Gastrocnemius medialis (tissue), 4 donors: ENCODE results near the gene TFDP1. TPM values are rescaled to one million over a fixed set of nuclear protein-coding genes. Genes with fewer than 3 reads are reported as not detected.

ENCODE experiments used
- ATAC-seq, 2 donors: fragments of 150-250 bp; one replicate each; pipeline ENCODE4 v1.9.1; 2016
- DNase-seq, 2 donors: peaks; one replicate each; pipeline ENCODE4 v3.0.0-alpha.2; 2019
- H3K27ac ChIP-seq, 4 donors: fragments of 200-600 bp; sonication (generic); 1 replicate in 1 of 4; 2 replicates in 3 of 4; pipeline ENCODE4 v1.5.1; 2016 to 2018; ENCODE audit warnings: mild to moderate bottlenecking in 2 of 4, moderate library complexity in 1 of 4
- H3K27me3 ChIP-seq, 3 donors: fragments of 200-600 bp; sonication (generic) in 2 of 3; 1 replicate in 1 of 3; 2 replicates in 2 of 3; pipeline versions ENCODE4 v1.5.1 to v1.6.0; 2016 to 2019; ENCODE audit warnings: mild to moderate bottlenecking in 1 of 3, moderate library complexity in 1 of 3
- H3K36me3 ChIP-seq, 2 donors: fragments of 200-600 bp; sonication (generic) in 1 of 2; one replicate each; pipeline ENCODE4 v1.5.1; 2017 to 2018
- H3K4me1 ChIP-seq, 2 donors: fragments of 200-600 bp; sonication (generic) in 1 of 2; one replicate each; pipeline ENCODE4 v1.5.1; 2016 to 2017; ENCODE audit warnings: mild to moderate bottlenecking in 2 of 2
- H3K4me3 ChIP-seq, 4 donors: fragments of 200-600 bp; sonication (generic) in 3 of 4; 1 replicate in 1 of 4; 2 replicates in 3 of 4; pipeline ENCODE4 v1.5.1; 2016 to 2019; ENCODE audit warnings: mild to moderate bottlenecking in 2 of 4
- H3K9me3 ChIP-seq, 3 donors: fragments of 200-600 bp; sonication (generic) in 2 of 3; 1 replicate in 1 of 3; 2 replicates in 2 of 3; pipeline ENCODE4 v1.5.1; 2016 to 2019
- POLR2A ChIP-seq, 2 donors: fragments of 450-650 bp; IDR thresholded peaks; one replicate each; pipeline ENCODE4 v1.6.1; 2017; ENCODE audit warnings: antibody characterized with exemption in 2 of 2, mild to moderate bottlenecking in 2 of 2, moderate library complexity in 2 of 2
- in situ Hi-C, 4 donors: fragments of 200-750 bp; cut with MboI; loops; one replicate each; pipeline versions ENCODE4 v1.15.0 to v1.8.0; 2017; ENCODE audit warnings: low sequenced_read_pairs in 4 of 4
- intact Hi-C: fragments of 100-400 bp; cut with DNase I; formaldehyde crosslinking; loops from one replicate; pipeline ENCODE4 v1.15.1; 2023; ENCODE audit warnings: low total_unique reads
- total RNA-seq, 4 donors: library from RNA; depleted of rRNA; stranded (reverse); fragments of >200 nt; gene quantifications; one replicate each; pipeline versions ENCODE4 v1.1.0 to v1.2.3, GENCODE V29; 2016
- TF ChIP-seq, protein P1 (sequence below), 5 experiments: fragments of 450-650 bp in 3 of 5; fragments of 200-600 bp in 2 of 5; sonication (generic) in 2 of 5; IDR thresholded peaks in 4 of 5; conservative IDR thresholded peaks in 1 of 5; 1 replicate in 4 of 5; 2 replicates in 1 of 5; pipeline ENCODE4 v1.5.1; 2016 to 2019; ENCODE audit warnings: antibody characterized with exemption in 5 of 5, mild to moderate bottlenecking in 3 of 5, moderate library complexity in 3 of 5

TFDP1 gene
- total RNA-seq, 4 donors from 2014 or later, result 14.9 to 35.4 (median 29.1) TPM

DNA sequence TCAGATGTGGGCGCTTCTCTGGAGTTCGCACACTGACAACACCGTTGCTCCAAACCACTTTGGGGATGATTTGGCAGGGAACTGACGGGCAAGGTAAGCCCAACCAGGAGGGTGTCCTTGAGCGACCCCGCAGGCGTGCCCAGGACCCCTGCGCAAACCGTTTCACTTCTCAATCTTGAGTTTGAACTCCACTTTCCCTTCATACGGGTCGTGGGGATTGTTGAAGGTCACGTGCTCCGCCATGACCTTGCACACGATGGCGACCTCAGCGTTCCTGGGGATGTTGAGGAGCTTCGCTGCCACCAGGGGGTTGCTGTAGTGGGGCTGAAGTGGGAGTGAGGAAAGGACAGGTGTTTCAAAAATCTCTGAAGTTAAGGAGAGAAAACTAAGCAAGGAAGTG is 64.7 kb downstream of the TFDP1 start:
- Histone ChIP-seq H3K27ac (no peak overlapping the region), H3K36me3 (no peaks in the 10 kb centered on the region), H3K4me1 (peaks cover 0 to 3% of the 10 kb centered on the region in 2 donors), H3K9me3 (no peaks in the 10 kb centered on the region), H3K27me3 (no peaks in the 10 kb centered on the region), H3K4me3 (no peak overlapping the region)
- in situ Hi-C loops, result no loop called here
- no peak for ATAC-seq
- TF ChIP-seq, protein P1, sequence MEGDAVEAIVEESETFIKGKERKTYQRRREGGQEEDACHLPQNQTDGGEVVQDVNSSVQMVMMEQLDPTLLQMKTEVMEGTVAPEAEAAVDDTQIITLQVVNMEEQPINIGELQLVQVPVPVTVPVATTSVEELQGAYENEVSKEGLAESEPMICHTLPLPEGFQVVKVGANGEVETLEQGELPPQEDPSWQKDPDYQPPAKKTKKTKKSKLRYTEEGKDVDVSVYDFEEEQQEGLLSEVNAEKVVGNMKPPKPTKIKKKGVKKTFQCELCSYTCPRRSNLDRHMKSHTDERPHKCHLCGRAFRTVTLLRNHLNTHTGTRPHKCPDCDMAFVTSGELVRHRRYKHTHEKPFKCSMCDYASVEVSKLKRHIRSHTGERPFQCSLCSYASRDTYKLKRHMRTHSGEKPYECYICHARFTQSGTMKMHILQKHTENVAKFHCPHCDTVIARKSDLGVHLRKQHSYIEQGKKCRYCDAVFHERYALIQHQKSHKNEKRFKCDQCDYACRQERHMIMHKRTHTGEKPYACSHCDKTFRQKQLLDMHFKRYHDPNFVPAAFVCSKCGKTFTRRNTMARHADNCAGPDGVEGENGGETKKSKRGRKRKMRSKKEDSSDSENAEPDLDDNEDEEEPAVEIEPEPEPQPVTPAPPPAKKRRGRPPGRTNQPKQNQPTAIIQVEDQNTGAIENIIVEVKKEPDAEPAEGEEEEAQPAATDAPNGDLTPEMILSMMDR (IDR thresholded peaks at IDR 0.05 in 4 of 5, conservative IDR thresholded peaks at IDR 0.05 in 1 of 5), result no peak
- TF ChIP-seq POLR2A (IDR thresholded peaks at IDR 0.05), result no peak
- intact Hi-C loops, result no loop called here
- DNase-seq, result peak in 1 of 2 donors; percentile 3

DNA sequence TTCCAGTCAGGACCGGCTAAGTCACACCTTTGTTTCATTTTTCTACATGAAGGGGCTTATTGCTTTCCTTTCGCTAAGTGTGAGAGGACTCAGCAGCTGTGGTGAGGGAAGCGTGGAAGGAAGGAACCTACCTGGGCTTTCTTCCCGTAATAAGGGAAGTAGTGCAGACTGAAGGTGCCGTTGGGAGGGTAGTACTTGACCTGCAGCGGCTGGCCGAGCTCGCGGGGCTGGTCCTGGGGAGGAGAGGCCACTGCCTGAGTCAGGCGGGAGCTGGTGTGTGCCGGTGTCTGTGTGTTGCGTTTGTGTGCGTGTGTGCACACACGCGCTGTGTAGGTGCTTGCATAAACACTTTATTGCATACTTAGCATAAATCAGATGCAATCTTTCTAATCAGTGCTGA is 65.7 kb downstream of the TFDP1 start:
- Histone ChIP-seq H3K4me1 (peaks cover 0 to 3% of the 10 kb centered on the region in 2 donors), H3K36me3 (no peaks in the 10 kb centered on the region), H3K27ac (no peak overlapping the region), H3K27me3 (no peaks in the 10 kb centered on the region), H3K9me3 (no peaks in the 10 kb centered on the region), H3K4me3 (no peak overlapping the region)
- peak in 1 of 2 donors; percentile 2 for DNase-seq
- intact Hi-C loops, result no loop called here
- in situ Hi-C loops, result no loop called here
- TF ChIP-seq, protein P1 (IDR thresholded peaks at IDR 0.05 in 4 of 5, conservative IDR thresholded peaks at IDR 0.05 in 1 of 5), result no peak
- TF ChIP-seq POLR2A (IDR thresholded peaks at IDR 0.05), result no peak
- no peak for ATAC-seq

DNA sequence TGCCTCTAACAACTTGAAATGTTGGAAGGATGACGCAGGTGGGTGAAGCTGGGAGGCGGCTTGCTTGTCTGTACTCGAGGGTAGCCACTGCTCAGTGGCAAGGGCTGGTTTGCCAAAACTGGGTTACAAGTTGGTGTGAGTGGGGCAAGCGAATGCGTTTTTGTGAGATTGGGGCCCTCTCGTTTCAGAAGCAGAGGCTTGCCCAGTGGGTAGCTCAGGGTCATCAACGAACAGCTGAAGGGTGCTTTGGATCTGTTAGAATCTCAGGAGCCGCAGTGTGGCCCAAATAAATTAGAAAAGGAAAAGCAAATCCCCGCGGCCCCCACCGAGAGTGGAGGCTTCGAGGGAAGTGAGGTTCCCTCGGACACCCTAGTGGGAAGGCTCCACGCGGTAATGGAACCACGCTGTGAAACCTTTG is 66.2 kb downstream of the TFDP1 start:
- Histone ChIP-seq H3K36me3 (no peaks in the 10 kb centered on the region), H3K27me3 (no peaks in the 10 kb centered on the region), H3K4me3 (no peak overlapping the region), H3K9me3 (no peaks in the 10 kb centered on the region), H3K27ac (no peak overlapping the region), H3K4me1 (peaks cover 0 to 3% of the 10 kb centered on the region in 2 donors)
- DNase-seq, result peak in 1 of 2 donors; percentile 6
- TF ChIP-seq, protein P1 (IDR thresholded peaks at IDR 0.05 in 4 of 5, conservative IDR thresholded peaks at IDR 0.05 in 1 of 5), result no peak
- TF ChIP-seq POLR2A (IDR thresholded peaks at IDR 0.05), result no peak
- intact Hi-C loops (no loop called here), in situ Hi-C loops (no loop called here)
- ATAC-seq, result no peak

DNA sequence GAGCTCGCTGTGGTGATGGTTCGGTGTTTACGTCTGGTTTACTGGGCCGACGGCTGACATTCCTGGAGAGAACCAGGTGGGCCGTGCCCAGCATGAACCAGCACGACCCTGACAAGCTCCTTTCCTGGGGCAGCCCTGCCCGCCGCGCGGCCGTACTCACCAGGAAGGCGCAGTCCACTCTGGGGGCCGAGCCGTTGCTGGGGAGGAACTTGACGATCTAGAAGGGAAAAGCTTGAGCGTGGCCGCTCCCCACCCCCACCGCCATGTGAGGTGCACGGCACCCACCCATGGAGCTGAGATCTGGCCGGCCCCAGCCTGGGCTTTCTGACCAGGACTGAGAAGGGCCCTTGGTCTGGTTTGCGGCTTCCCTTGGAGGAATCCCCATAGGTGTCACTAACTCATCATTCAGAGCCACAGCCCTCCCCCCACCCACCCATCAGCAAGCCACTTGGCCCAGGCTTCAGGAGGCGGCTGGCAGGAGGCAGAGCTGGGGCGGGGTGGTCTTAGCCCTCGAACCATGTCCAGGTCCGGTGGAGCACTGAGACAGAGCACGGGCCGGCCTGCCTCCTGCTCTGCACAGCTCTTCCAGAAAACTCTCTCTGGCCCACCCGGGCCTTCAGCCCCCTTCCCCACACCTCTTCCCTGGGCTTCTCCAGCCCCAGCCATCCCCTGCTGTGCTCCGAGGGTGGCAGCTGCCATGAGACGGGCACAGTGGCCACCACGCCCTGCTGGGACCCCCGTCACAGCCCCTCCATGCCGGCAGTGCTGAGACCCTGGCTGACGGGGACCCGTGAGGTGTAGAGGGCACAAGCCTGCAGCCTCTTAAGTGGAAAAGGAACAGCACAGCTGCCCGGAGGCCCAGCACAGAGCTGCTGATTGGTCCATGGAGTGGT is 67.2 kb downstream of the TFDP1 start:
- H3K4me3 ChIP-seq, result no peak overlapping the region
- no peak for ATAC-seq
- intact Hi-C loops (no loop called here), in situ Hi-C loops (no loop called here)
- H3K27me3 ChIP-seq, result no peaks in the 10 kb centered on the region
- no peak for TF ChIP-seq POLR2A (IDR thresholded peaks at IDR 0.05)
- TF ChIP-seq, protein P1 (IDR thresholded peaks at IDR 0.05 in 4 of 5, conservative IDR thresholded peaks at IDR 0.05 in 1 of 5), result no peak
- peak in 1 of 2 donors; percentile 7 for DNase-seq
- H3K36me3 ChIP-seq, result no peaks in the 10 kb centered on the region
- H3K9me3 ChIP-seq, result no peaks in the 10 kb centered on the region
- peaks cover 0 to 3% of the 10 kb centered on the region in 2 donors for H3K4me1 ChIP-seq
- no peak overlapping the region for H3K27ac ChIP-seq
